ENCODE results near the gene CSNK2B. TPM values are rescaled to one million over a fixed set of nuclear protein-coding genes. Genes with fewer than 3 reads are reported as not detected.

The CSNK2B gene
- polyA plus RNA-seq, 2 of the 4 experiments (the other 2 are of a cell fraction) = 41.8 to 141 TPM

- peak in 1 of 2 experiments; percentile 70; a peak in 3 of 6 replicates for ATAC-seq
- POLR2A ChIA-PET = no interaction called here
- CTCF ChIA-PET = interaction anchor here (0.6 to 2.5 kb wide), 6 partner anchors 8 to 140 kb away, joined by 3 to 9 read pairs (median 4); partner anchors contain the start of genes ABHD16A, LY6G5B and LY6G5C
- no peak for FAIRE-seq
- DNase-seq (ENCODE audit: low read depth in 1 of 2, low spot score in 1 of 2) = no peak
- no peak overlapping the region for H3K4me3 ChIP-seq
- H3K4me1 ChIP-seq = no peaks in the 10 kb centered on the region; the same call in 2 of the 3 replicates
- no peaks in the 10 kb centered on the region for H3K9me3 ChIP-seq
- WGBS (ENCODE audit: missing lambda C conversion rate) = 87% methylated on average over 9 of the region's 11 CpGs
- H3K4me2 ChIP-seq = no peak overlapping the region
- H3K27ac ChIP-seq = no peak overlapping the region
- TF ChIP-seq RARB (CRISPR knock-in tag; IDR thresholded peaks at IDR 0.05) (no peak), MAX (IDR thresholded peaks at IDR 0.05) (no peak), FOXS1 (CRISPR knock-in tag; IDR thresholded peaks at IDR 0.05) (no peak), RNF2 (IDR thresholded peaks at IDR 0.05; ENCODE audit: borderline replicate concordance, low read depth) (no peak), RFX5 (IDR thresholded peaks at IDR 0.05) (no peak), JUNB (IDR thresholded peaks at IDR 0.05) (no peak), CTCF (IDR thresholded peaks at IDR 0.05) (peak; percentile 18; the same call in 1 of the 3 replicates)
These were observed 23.6 kb downstream of the CSNK2B start for GRCh38 chr6:31689249-31690110.

DNA sequence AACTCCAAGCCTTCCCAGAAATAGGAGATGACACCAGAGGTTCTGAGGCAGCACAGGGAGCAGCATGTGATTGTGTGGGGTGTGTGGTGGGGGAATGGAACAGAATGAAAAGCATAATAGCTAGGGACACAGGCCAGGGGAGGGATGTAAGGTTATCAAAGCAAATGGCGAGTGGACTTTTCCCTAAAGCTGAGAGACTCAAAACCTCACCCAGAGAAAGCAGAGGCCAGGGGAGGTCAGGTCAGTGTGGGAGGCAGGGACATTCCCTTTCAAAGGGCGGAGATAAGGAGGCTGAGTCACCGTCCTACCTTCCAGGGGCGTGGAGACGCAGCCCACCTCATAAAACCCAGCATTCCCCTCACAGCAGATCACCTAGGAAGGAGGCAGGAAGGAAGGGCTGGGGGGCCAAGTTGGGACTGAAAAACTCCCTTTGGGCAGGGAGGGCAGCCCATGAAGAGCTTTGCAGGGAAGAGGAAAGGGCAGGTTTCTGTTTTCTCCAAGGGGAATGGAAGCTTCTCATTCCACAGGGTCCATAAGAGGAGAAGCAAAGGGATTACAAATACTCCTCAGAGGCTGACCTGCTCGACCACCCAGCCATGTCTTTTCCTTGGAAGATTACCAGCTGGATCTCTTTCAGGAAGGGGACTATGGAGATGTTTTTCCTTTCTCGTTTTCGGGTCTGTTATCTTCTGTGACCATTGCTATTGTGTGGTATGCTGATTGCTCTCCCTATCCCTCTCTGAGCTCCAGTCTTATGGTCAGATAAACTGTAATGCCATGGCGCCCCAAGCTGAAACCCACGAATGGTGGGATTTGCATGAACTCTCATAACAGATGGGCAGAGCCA lies 24.6 kb downstream of the CSNK2B start:
- DNase-seq (ENCODE audit: low read depth in 1 of 2, low spot score in 1 of 2) (no peak), ATAC-seq (peak in 1 of 2 experiments; percentile 29; a peak in 2 of 6 replicates), FAIRE-seq (no peak)
- no peak overlapping the region for H3K27ac ChIP-seq
- H3K9me3 ChIP-seq = no peaks in the 10 kb centered on the region
- 59% methylated on average over 9 of the region's 10 CpGs for WGBS (ENCODE audit: missing lambda C conversion rate)
- no peaks in the 10 kb centered on the region; the same call in 2 of the 3 replicates for H3K4me1 ChIP-seq
- no peak overlapping the region for H3K4me3 ChIP-seq
- CTCF ChIA-PET = interaction anchor here (0.6 to 2.9 kb wide), 6 partner anchors 9 to 173 kb away, joined by 3 to 11 read pairs (median 4); partner anchors contain the start of genes LY6G5B, LY6G5C and NEU1
- TF ChIP-seq HMGXB4 (CRISPR knock-in tag; IDR thresholded peaks at IDR 0.05; ENCODE audit: borderline replicate concordance) = no peak
- TF ChIP-seq CBX8 (IDR thresholded peaks at IDR 0.05) = no peak
- no peak for TF ChIP-seq RAD21 (conservative IDR thresholded peaks at IDR 0.05 in 1 of 2, IDR thresholded peaks at IDR 0.05 in 1 of 2)
- no peak for TF ChIP-seq HOXB5 (CRISPR knock-in tag; IDR thresholded peaks at IDR 0.05)
- TF ChIP-seq JUN (IDR thresholded peaks at IDR 0.05) = no peak
- no peak for TF ChIP-seq ESRRA (IDR thresholded peaks at IDR 0.05; ENCODE audit: borderline replicate concordance, low read length)
- TF ChIP-seq CHD4 (IDR thresholded peaks at IDR 0.05; ENCODE audit: borderline replicate concordance) = no peak
- no peak for TF ChIP-seq ZNF302 (CRISPR knock-in tag; IDR thresholded peaks at IDR 0.05)
- no peak for TF ChIP-seq POLR2A (IDR thresholded peaks at IDR 0.05; ENCODE audit: low read length)
- TF ChIP-seq EHF (CRISPR knock-in tag; IDR thresholded peaks at IDR 0.05) = no peak
- no peak overlapping the region for H3K4me2 ChIP-seq
- POLR2A ChIA-PET = no interaction called here
